Lung microvascular endothelial cell (primary cell): ENCODE results near the gene AGPAT4. TPM values are rescaled to one million over a fixed set of nuclear protein-coding genes. Genes with fewer than 3 reads are reported as not detected.
"Not testable (repeated sequence)": the region's sequence is repeated elsewhere in the genome, so short reads cannot be mapped to it uniquely, and the experiment has no call there.

ENCODE experiments used
- DNase-seq, 2 donors: peaks; one replicate each; pipeline versions ENCODE4 v3.0.0 to v3.0.0-alpha.2; 2010; ENCODE audit warnings: low read depth in 2 of 2
- total RNA-seq: library from RNA; depleted of rRNA; stranded (reverse); fragments of >200 nt; gene quantifications from 2 replicates; pipeline ENCODE4 v1.2.1, GENCODE V29; 2014

AGPAT4 gene
- total RNA-seq, 1 donor from 2014 or later = 15.9 TPM

GRCh38 chr6:161228096-161228495 is 45.8 kb downstream of the AGPAT4 start:
- no peak for DNase-seq

GRCh38 chr6:161227004-161227960 is 46.6 kb downstream of the AGPAT4 start:
- DNase-seq = no peak

- no peak for DNase-seq
Observed at GRCh38 chr6:161226009-161226964, 47.6 kb downstream of the AGPAT4 start.

GRCh38 chr6:161225681-161226008 is 48.2 kb downstream of the AGPAT4 start:
- no peak for DNase-seq

- not testable (repeated sequence) for DNase-seq
Observed at GRCh38 chr6:161224951-161225680, 48.7 kb downstream of the AGPAT4 start.

GRCh38 chr6:161223646-161224045 is 50.2 kb downstream of the AGPAT4 start:
- DNase-seq = no peak

- no peak for DNase-seq
Observed at GRCh38 chr6:161222706-161223234, 51.1 kb downstream of the AGPAT4 start.

GRCh38 chr6:161220346-161220745 is 53.5 kb downstream of the AGPAT4 start:
- no peak for DNase-seq

GRCh38 chr6:161219680-161220079 is 54.2 kb downstream of the AGPAT4 start:
- no peak for DNase-seq

GRCh38 chr6:161218222-161218621 is 55.6 kb downstream of the AGPAT4 start:
- DNase-seq = no peak

GRCh38 chr6:161217628-161218027 is 56.2 kb downstream of the AGPAT4 start:
- DNase-seq = no peak

- DNase-seq = no peak
Observed at GRCh38 chr6:161216616-161217205, 57.1 kb downstream of the AGPAT4 start.

GRCh38 chr6:161215876-161216615 is 57.8 kb downstream of the AGPAT4 start:
- no peak for DNase-seq

GRCh38 chr6:161215193-161215592 is 58.7 kb downstream of the AGPAT4 start:
- peak in 1 of 2 donors; percentile 92 for DNase-seq

GRCh38 chr6:161214722-161215121 is 59.1 kb downstream of the AGPAT4 start:
- no peak for DNase-seq

- DNase-seq = no peak
Observed at GRCh38 chr6:161212902-161213301, 61.0 kb downstream of the AGPAT4 start.

- no peak for DNase-seq
Observed at GRCh38 chr6:161211380-161212035, 62.4 kb downstream of the AGPAT4 start.

GRCh38 chr6:161210857-161211256 is 63.0 kb downstream of the AGPAT4 start:
- DNase-seq = no peak

- DNase-seq = no peak
Observed at GRCh38 chr6:161207200-161207599, 66.7 kb downstream of the AGPAT4 start.
